HG02763 (cell line): Measurements from ENCODE around the gene SIRPB2.

Experiments used
- ATAC-seq: cut with Tn5 transposase; IDR thresholded peaks from one replicate; pipeline ENCODE4 v1.9.1; 2021; ENCODE audit warnings: mild to moderate bottlenecking, moderate library complexity; ENCODE audit not compliant: unreplicated experiment

SIRPB2 gene

GRCh38 chr20:1472556-1473245 lies 18.5 kb downstream of the SIRPB2 start:
- ATAC-seq: no peak

DNA sequence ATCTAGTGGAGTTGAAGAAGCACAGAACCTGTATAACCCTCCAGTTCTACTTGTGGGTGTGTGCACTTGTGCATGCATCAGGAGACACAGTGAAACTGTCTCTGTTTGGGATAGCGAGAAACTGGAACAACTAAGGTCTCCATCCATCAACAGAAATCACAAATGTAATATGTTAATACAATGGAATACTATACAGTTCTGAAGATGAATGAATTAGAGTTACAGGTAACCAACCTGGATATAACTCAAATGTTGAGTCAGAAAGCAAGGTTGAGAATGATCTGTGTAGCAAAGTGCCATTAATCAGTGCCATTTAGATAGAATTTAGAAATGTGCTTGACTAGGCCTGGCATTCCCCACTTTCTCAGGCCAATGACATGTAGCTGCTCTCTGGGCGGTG lies 20.0 kb downstream of the SIRPB2 start:
- no peak for ATAC-seq

GRCh38 chr20:1469925-1470571 lies 21.2 kb downstream of the SIRPB2 start:
- no peak for ATAC-seq

- no peak for ATAC-seq
Observed at GRCh38 chr20:1469306-1469905, 21.8 kb downstream of the SIRPB2 start.

DNA sequence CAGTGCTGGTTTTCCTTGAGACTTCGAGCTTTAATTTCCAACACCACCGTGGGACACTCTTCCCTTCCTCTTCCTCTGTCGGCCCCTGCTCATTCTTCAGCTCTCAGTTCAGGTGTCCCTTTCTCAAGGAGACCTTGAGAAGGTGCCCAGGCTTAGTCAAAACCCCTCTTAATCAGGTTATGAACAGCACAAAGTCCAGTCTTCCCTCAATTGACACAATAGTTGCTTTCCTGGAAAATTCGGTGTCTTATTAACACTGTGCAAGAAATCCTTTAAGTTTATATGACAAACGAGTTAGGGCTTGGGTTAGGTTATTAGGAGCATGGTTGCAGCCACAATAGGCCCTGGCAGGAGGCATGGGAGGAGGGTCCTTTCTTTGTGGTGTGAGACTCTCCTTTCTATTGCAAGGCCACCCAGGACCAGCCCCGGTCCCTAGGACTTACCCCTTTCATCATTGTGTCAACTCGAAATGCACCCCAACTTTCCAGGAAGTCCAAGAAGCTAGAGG lies 23.0 kb downstream of the SIRPB2 start:
- ATAC-seq: no peak

DNA sequence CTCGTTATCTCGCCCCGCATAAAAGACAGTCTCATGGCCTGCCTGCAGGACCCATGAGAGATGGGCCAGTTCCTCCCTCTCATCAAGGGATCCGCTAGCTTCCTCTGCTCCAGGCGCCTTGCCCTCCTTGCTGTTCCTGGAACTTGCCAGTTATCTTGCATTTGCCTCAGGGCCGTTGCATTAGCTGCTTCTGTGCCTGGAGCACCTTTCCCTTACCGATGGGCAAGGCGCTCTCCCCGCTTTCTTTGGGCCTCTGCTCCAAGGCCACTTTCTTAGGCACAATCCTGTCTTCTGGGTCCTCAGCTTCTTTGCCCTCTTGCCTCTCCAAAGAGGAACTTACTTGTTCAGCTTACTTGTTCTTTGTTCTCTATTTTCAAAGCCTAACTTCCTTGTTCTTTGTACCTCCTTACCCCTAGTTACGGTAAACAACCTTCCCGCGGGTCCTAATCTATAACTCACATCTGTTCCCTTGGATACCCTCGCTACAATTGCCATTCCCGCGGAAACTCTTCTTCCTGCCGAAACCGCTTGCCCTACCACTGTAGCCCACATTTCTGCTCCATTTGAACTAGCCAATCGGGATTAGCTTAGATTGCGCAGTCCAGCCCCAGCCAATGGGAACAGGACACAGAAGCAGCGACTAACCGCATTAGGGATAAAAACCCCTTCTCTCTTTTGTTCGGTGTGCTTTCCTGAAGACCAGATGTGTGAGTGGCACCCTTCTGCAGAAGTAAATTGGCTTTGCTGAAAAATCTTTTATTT lies 23.7 kb downstream of the SIRPB2 start:
- no peak for ATAC-seq

GRCh38 chr20:1467082-1467354 lies 24.2 kb downstream of the SIRPB2 start:
- ATAC-seq: no peak

GRCh38 chr20:1466211-1467081 lies 24.8 kb downstream of the SIRPB2 start, which contains the start of gene NSFL1C:
NSFL1C (minus strand) TSS chr20:1466849; CDS start chr20:1466824, 25 bp downstream.
- peak; percentile 88 for ATAC-seq

- ATAC-seq: no peak
Observed at GRCh38 chr20:1465470-1466210, 25.6 kb downstream of the SIRPB2 start.

GRCh38 chr20:1463971-1464570 lies 27.1 kb downstream of the SIRPB2 start:
- no peak for ATAC-seq

GRCh38 chr20:1462834-1463233 lies 28.4 kb downstream of the SIRPB2 start:
- ATAC-seq: no peak

GRCh38 chr20:1462001-1462400 lies 29.2 kb downstream of the SIRPB2 start:
- ATAC-seq: no peak

DNA sequence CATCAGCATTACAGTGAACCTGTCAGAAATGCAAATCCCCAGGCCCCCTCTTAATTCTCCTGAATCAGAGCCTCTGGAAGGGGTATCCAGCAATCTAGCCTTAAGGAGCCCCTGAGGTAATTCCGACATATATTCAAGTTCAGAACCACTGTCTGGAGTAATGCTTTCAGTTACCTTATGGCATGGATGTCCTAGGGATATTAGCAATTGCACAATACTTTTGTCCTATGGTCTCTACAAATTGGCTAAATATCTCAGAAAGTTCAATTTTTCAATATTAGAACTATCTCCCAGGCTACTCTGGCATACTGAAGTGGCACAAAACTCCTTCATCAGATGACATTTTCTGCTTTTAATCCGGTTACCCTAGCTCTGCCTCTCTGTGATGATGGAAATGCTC lies 30.9 kb downstream of the SIRPB2 start:
- no peak for ATAC-seq

GRCh38 chr20:1457992-1458391 lies 33.2 kb downstream of the SIRPB2 start:
- ATAC-seq: no peak

DNA sequence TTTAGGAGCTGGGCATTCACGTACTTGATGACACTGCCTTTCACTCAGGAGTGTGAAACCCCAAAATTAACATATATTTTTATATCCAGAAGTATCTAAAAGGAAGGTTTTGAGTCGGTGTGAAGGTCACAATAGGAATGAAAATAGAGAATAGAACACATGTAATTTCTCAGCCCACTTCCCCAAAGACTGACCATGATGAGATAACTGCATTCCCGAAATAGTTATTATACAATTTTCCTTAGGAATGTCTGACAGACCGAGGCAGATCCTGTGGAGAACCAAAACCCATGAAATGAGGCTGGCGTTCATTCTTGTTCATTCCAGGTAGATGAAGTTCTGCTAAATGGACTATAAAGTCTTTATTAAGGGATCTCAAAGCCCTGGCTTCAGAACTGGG lies 34.9 kb downstream of the SIRPB2 start:
- ATAC-seq: no peak

GRCh38 chr20:1450926-1451491 lies 40.2 kb downstream of the SIRPB2 start:
- ATAC-seq: no peak

DNA sequence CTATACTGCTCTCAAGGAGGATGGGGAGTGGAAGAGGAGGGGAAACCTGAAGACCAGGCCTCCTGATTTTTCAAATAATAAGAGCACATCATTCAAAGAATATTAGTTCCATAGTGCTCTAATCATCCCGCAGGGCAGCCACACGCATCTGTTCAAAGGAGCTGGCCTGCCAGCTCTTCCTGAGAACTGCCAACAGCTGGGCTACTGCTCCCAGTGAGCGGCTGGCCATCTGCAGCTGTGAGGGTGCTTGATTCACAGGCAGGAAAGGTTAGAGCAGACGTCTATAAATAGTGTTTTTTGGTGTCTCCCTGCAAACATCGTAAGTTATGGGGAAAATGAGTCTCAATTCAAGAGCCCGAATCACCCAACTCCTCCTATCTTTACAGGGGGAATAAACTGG lies 41.9 kb downstream of the SIRPB2 start:
- no peak for ATAC-seq

GRCh38 chr20:1448081-1448620 lies 43.1 kb downstream of the SIRPB2 start:
- ATAC-seq: no peak

- no peak for ATAC-seq
Observed at GRCh38 chr20:1446536-1446935, 44.7 kb downstream of the SIRPB2 start.
